AG09309 (cell line): ENCODE data around the gene PLA2G15.

Experiments
- DNase-seq: peaks from one replicate; pipeline ENCODE4 v3.0.0-alpha.2; 2010; ENCODE audit warnings: low read depth
- H3K4me3 ChIP-seq: 2 replicates; pipeline ENCODE4 v1.5.1; 2011; ENCODE audit warnings: mild to moderate bottlenecking, low read depth, low read length, moderate library complexity; ENCODE audit not compliant: control insufficient read depth
- TF ChIP-seq, protein P1 (sequence below): IDR thresholded peaks from 2 replicates; pipeline ENCODE4 v1.5.1; 2011; ENCODE audit warnings: mild to moderate bottlenecking, low read depth, low read length, inconsistent platforms; ENCODE audit not compliant: insufficient read depth, control insufficient read depth; ENCODE audit errors: missing control alignments

PLA2G15 gene

GRCh38 chr16:68227183-68227793 lies 17.9 kb upstream of the PLA2G15 start:
- DNase-seq = no peak
- TF ChIP-seq, protein P1, sequence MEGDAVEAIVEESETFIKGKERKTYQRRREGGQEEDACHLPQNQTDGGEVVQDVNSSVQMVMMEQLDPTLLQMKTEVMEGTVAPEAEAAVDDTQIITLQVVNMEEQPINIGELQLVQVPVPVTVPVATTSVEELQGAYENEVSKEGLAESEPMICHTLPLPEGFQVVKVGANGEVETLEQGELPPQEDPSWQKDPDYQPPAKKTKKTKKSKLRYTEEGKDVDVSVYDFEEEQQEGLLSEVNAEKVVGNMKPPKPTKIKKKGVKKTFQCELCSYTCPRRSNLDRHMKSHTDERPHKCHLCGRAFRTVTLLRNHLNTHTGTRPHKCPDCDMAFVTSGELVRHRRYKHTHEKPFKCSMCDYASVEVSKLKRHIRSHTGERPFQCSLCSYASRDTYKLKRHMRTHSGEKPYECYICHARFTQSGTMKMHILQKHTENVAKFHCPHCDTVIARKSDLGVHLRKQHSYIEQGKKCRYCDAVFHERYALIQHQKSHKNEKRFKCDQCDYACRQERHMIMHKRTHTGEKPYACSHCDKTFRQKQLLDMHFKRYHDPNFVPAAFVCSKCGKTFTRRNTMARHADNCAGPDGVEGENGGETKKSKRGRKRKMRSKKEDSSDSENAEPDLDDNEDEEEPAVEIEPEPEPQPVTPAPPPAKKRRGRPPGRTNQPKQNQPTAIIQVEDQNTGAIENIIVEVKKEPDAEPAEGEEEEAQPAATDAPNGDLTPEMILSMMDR = no peak
- no peak overlapping the region for H3K4me3 ChIP-seq

DNA sequence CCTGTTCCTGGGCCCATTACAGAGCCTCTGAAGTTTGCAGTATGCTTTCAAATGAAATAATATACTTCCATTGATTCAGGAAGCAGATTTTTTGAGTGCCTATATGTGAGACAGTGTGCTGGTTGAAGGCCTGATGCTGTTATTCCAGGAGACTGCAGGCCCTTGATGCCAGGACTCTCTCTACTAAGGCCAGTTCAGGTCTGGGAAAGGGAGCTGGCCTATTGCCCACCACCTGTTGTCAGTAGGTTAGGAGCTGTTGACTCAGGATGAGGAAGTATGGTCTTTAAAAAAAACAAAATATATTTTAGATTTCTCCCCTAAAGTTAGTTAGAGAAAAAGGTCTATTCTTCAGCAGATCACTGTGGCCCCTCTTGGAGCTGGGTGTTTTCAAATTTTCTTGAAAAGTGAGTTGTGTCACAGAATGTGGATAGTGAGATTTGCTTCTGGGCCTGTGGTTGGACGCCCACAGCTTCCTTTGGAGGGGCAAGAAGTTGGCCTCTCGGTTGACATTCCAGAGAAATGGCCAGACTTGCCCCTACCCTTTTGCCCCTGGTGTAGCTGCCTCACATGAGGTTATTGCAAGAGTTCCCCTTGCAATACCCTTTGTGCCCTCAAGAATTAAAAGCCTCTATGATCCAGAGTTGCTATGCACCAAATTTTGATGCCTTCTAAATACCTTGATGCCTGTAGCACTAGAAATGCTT lies 17.2 kb upstream of the PLA2G15 start:
- no peak for DNase-seq
- TF ChIP-seq, protein P1 = no peak
- H3K4me3 ChIP-seq = no peak overlapping the region

- TF ChIP-seq, protein P1 = no peak
- H3K4me3 ChIP-seq = no peak overlapping the region
- DNase-seq = no peak
These were observed 16.5 kb upstream of the PLA2G15 start for GRCh38 chr16:68228652-68229051.

DNA sequence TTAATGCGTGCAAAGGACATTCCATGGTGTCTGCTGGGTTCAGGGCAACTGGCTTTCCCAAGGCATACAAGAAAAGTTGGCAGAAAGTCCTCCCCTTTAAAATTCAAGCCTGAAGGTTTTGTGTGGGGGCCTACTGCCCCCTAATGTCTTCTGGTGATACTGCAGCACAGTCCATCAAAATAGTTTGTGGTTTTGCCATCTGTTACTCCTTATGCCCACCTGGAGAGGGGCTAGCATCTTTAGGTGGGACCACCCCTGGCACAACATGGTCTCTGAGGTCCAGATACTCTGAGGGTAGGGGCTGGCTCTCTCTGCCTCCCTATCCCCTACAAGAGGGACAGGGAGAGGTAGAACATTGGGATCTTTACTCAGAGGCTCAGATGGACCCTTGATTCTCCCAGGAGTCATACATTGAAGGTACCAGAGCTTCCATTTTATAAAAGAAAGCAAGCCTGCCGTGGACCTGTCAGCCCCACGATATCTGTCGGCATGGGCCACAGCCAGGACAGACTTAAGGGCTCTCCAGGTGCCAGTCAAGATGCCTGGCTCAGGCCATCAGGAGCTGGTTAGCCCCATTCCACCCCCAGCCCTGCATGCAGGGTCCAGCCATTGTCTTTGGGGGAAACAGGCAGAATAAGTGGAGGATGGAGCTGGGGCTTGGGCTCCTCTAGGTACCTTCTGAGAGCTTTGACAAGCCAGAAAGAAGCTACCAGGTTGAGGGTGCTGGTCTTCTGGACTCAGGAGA lies 15.6 kb upstream of the PLA2G15 start:
- H3K4me3 ChIP-seq = no peak overlapping the region
- TF ChIP-seq, protein P1 = peak; percentile 89
- peak; percentile 29 for DNase-seq

DNA sequence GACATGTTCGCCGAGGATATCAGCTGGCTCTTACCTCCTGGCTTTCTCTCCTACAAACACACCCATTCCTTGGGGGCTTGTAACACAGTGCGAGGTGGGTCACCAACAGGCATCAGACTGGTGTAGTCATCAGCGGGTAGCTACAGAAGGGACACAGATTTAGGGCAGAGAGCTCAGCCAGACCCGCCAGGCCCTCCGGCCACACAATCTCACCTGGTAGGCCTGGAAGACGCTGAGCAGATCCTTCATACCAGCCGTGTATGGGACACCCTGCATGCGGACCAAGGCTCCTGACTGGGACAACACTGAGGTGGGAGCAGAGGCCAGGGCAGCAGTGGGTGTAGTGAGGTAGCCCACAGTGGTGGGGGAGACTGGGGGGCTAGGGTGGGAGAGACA lies 15.0 kb upstream of the PLA2G15 start:
- H3K4me3 ChIP-seq = no peak overlapping the region
- DNase-seq = no peak
- TF ChIP-seq, protein P1 = no peak

DNA sequence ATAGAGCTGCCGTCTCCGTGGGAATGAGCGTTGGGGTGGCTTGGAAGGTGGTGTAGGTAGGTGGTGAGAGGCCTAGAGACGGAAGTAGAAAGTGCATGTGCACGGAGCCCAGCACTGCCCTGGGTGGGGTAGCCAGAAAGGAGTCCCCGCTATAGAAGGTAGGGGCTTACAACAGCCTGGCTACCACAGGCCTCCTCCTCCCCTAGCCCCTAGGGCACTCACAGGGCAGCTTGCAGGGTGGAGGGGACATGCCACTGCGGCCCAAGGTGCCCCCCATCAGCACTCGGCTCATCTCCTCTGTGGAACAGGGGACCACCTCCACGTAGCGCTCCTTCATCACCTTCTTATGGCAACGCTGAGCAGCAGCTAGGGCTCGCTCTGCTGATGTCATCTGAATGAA lies 14.2 kb upstream of the PLA2G15 start:
- DNase-seq = no peak
- TF ChIP-seq, protein P1 = no peak
- no peak overlapping the region for H3K4me3 ChIP-seq
